Muscle of back (tissue), 13 donors: Measurements from ENCODE around the gene EGFL7. TPM values are rescaled to one million over a fixed set of nuclear protein-coding genes. Genes with fewer than 3 reads are reported as not detected.

Experiments
- DNase-seq, 3 donors: peaks; one replicate each; pipeline versions ENCODE4 v3.0.0 to v3.0.0-alpha.2; 2013
- long read RNA-seq, 9 donors: transcript quantifications; one replicate each; lab custom pipeline, GENCODE V29; 2026
- polyA plus RNA-seq, 10 donors: library from polyadenylated mRNA; unstranded; fragments of 120-200 nt; gene quantifications; one replicate each; pipeline ENCODE4 v1.2.1, GENCODE V29; 2013; ENCODE audit not compliant: insufficient read length in 10 of 10

Gene EGFL7
- 10 to 100 TPM; 45.3 to 73.9 (median 55.6) TPM for polyA plus RNA-seq
- long read RNA-seq, donor 1, transcript EGFL7-204 (10 exons, 1,529 nt): major isoform, 14 of 42 reads
- long read RNA-seq, donor 1, transcript EGFL7-202 (9 exons, 1,282 nt): minor isoform, 10 of 42 reads
- long read RNA-seq, donor 1, partial matches to known transcripts: 18 of 42 reads
- long read RNA-seq, donor 1, other reads (novel, unspliced or antisense): 0 of 42 reads
- long read RNA-seq, donor 2, transcript EGFL7-202 (9 exons, 1,282 nt): major isoform, 8 of 23 reads
- long read RNA-seq, donor 2, transcript EGFL7-204 (10 exons, 1,529 nt): minor isoform, 7 of 23 reads
- long read RNA-seq, donor 2, partial matches to known transcripts: 8 of 23 reads
- long read RNA-seq, donor 2, other reads (novel, unspliced or antisense): 0 of 23 reads
- long read RNA-seq, donor 3: 0 reads
- long read RNA-seq, donor 4, transcript EGFL7-204 (10 exons, 1,529 nt): major isoform, 10 of 22 reads
- long read RNA-seq, donor 4, transcript EGFL7-202 (9 exons, 1,282 nt): minor isoform, 6 of 22 reads
- long read RNA-seq, donor 4, partial matches to known transcripts: 6 of 22 reads
- long read RNA-seq, donor 4, other reads (novel, unspliced or antisense): 0 of 22 reads
- long read RNA-seq, donor 5, transcript EGFL7-202 (9 exons, 1,282 nt): major isoform, 8 of 29 reads
- long read RNA-seq, donor 5, partial matches to known transcripts: 15 of 29 reads
- long read RNA-seq, donor 5, other reads (novel, unspliced or antisense): 0 of 29 reads
- long read RNA-seq, donor 6, transcript EGFL7-202 (9 exons, 1,282 nt): minor isoform, 5 of 30 reads
- long read RNA-seq, donor 6, transcript EGFL7-204 (10 exons, 1,529 nt): major isoform, 10 of 30 reads
- long read RNA-seq, donor 6, partial matches to known transcripts: 15 of 30 reads
- long read RNA-seq, donor 6, other reads (novel, unspliced or antisense): 0 of 30 reads
- long read RNA-seq, donor 7, transcript EGFL7-204 (10 exons, 1,529 nt): major isoform, 10 of 23 reads
- long read RNA-seq, donor 7, partial matches to known transcripts: 11 of 23 reads
- long read RNA-seq, donor 7, other reads (novel, unspliced or antisense): 0 of 23 reads
- long read RNA-seq, donor 8, partial matches to known transcripts: 12 of 19 reads
- long read RNA-seq, donor 8, other reads (novel, unspliced or antisense): 0 of 19 reads
- long read RNA-seq, donor 9, partial matches to known transcripts: 0 of 1 reads
- long read RNA-seq, donor 9, other reads (novel, unspliced or antisense): 0 of 1 reads

GRCh38 chr9:136662656-136663581 is at the start of gene EGFL7:
Gene EGFL7, plus strand, starts transcription at chr9:136662916. Its CDS starts 5,367 bp downstream, at chr9:136668283.
- no peak for DNase-seq

DNA sequence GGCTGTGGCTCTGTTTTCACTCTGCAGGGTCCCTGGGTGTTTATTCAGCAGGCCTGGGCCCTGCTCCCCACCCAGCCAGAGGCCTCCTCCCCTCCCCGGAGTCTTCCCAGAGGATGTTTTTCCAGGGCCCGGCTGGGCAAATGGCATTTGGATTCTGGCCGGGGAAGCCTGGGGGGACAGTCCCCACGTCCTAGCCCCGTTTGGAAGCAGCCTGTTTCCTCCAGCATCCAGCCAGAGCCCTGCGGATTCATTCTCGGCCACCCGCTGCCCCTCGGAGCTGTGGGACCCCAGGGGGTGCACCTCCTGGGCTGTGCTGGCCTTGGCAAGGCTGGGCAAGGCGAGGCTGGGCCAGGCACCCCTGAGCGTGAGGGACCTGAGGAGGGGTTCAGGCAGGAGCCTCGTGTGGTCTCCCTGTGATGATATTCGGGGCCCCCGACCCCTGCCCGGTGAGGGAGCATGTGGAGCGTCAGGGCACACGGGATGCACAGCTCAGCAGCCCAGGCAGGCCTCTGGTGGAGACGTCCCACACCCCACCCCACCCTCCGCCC is 48.8 kb upstream of the EGFL7 start:
- no peak for DNase-seq

GRCh38 chr9:136614372-136614922 is 48.3 kb upstream of the EGFL7 start:
- DNase-seq: peak in 1 of 3 donors; percentile 65

DNA sequence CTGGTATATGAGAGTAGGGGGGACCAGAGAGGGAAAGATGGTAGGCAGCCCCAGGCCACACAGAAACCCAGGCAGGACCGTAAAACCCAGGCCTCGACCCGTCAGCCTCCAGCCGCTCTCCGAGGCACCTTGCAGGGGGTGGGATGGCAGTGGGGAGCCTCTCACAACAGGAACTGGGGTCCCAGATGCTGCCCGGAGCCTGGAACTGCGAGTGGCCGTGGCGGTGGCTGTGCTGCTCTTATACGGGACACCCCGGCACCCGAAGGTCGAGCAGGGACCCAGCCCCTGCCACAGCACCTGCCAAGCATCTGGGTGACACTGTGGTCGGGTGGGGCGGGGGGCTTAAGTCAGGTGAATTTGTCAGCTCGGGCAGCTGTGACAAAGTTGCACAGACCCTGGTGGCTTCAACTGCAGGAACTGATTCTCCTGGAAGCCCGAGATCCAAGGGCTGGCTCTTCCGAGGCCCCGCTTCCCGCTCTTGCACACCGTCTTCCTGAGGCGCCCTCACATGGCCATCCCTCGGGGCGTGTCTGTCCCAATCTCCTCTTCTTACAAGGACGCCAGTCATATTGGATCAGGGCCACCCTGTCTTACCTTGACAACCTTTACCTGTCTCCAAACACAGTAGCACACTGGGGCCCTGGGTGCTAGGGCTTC is 47.6 kb upstream of the EGFL7 start:
- DNase-seq: no peak

- DNase-seq: no peak
Measured at GRCh38 chr9:136615631-136616306, 46.9 kb upstream of the EGFL7 start.

GRCh38 chr9:136616307-136616635 is 46.4 kb upstream of the EGFL7 start:
- DNase-seq: no peak

DNA sequence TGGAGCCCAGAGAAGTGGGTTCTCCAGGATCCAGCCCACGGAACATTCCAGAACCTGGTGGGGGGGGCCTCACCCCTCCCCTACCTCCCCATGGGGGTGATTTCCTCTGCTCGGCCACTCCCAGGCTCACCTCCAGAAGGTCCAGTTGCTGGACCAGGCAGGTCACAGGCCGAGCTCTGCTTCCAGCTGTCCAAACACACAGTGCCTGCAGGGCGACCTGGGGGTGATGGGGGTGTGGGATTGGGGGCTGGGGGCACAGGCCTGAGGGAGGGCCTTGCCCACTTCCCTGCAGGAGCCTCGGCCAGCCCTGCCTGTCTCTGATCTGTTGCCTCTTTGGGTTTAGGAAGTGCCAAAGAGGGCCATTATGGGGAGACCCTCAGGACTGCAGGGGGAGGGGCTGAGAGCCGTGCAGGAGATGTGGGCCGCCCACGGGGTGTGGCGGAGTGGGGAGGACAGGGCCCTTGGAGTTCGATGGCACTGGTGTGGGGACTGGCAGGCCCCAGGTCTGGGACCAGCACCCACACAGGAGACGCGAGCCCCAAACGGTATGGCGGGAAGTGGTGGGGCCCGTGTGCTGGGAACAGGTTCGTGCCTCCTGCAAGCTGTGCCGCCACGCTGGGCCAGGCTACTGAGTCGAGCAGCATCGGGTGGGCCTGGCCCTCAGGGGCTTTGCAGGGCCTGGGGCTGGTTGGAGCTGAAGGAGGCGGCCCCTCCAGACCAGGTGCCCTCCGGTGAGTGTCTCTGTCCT is 45.6 kb upstream of the EGFL7 start:
- DNase-seq: no peak

DNA sequence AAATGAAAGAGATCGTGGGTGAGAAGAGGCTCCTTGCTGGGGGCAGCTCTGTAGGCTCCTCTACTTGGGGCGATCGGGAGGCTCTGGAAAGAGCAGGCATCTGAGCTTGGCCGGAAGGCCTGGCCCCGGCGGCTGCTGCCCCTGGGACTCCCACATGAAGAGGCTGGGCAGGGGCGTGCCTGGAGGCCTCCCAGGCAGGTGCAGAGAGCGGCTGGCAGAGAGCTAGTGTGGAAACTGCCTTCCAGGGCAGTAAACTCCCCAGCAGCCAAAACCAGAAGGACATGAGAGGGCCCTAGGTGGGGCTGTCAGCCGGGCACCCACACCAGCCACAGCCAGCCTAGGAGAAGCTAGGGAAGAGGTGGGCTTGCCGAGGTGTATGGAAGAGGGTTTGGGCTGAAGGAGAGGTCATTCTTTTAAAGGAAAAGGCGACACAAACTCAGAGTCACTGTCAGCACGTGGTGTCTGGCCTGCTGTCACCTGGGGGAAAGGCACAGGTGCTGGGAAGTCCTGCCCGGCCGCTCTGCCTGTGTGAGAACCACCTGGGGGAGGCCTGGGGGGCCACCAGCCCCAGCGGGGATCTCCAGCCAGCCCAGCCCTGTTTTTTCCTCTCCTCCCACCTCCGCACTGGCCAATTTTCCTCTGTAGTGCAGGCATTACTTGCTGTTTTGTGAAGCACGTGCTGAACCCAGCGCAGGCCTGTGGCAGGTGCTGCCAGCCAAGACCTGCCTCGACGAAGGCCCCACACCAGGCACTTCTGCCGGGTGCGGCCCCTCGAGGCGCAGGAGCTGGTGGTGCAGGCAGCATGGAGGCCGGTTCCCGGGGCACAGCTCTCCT is 44.8 kb upstream of the EGFL7 start:
- DNase-seq: no peak

- DNase-seq: no peak
Measured at GRCh38 chr9:136618580-136619547, 43.9 kb upstream of the EGFL7 start.

- DNase-seq: peak in 1 of 3 donors; percentile 66
Measured at GRCh38 chr9:136619742-136620440, 42.8 kb upstream of the EGFL7 start.

DNA sequence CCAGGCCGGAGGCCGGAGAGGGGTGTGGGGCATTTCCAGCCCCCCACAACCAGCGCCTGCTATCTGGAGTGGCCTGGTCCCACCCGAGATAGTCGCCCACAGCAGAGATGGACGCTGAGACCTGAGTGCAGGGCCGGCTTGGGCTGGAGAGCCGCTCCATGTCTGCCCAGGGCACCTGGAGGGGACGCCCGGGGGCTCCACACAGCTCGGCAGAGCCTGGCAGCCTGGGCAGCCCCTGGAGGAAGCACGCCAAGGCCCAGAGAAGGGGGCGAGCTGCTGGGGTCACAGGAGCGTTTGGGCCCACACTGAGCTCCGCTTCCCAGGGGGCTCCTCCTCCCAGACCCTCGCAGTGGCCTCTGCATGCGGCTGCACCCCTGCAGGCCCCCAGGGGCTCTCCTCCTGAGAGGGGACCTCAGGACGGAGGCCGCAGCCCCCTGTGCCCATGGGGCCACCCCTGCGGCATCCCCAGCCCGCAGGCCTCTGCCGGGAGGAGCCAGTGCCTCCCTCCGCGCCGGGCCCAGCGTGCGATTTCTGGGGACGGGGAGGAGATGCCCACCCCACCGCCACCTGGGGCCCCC is 42.2 kb upstream of the EGFL7 start:
- DNase-seq: no peak

GRCh38 chr9:136621019-136621733 is 41.5 kb upstream of the EGFL7 start:
- peak in 1 of 3 donors; percentile 77 for DNase-seq

DNA sequence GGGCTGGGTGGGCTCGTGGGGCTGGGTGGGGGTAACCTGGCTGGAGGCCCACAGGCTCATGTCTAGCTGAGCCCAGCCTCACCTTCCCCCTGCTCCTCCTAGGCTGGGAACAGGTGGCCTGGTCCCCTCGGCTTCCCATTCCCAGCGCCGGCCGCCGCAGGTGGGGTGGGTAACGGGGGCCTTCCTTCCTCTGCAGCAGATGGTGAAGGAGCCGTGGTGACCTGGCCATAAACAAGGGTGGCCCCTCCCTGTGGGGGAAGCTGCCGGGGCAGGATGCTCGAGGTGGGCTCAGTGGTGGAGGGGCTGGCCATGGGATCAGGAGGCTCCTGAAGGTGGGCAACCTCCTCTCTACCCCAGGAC is 41.0 kb upstream of the EGFL7 start:
- DNase-seq: no peak

- no peak for DNase-seq
Measured at GRCh38 chr9:136622538-136622948, 40.2 kb upstream of the EGFL7 start.
